IMR-90 (cell line): ENCODE measurements around the gene PRR19. TPM values are rescaled to one million over a fixed set of nuclear protein-coding genes. Genes with fewer than 3 reads are reported as not detected.

Experiments used
- ATAC-seq: fragments of 200-7000 bp; cut with Tn5 transposase; 2 replicates; pipeline ENCODE4 v1.9.1; 2020; ENCODE audit warnings: low read depth, mild to moderate bottlenecking, moderate library complexity
- BruUV-seq: library from RNA; stranded (reverse); fragments of 400-500 nt; replicated peaks from 2 replicates; lab custom pipeline; 2021; lab: Mats Ljungman, UMichigan
- CTCF ChIA-PET: fragments of 300-600 bp; formaldehyde crosslinking; extraction: SDS; loops from one replicate; lab custom pipeline; 2021; ENCODE audit warnings: antibody characterized with exemption; lab: Yijun Ruan, JAX
- POLR2A ChIA-PET: fragments of 300-600 bp; sonication (Branson Sonifier 250); formaldehyde crosslinking; loops from one replicate; lab custom pipeline; 2022; ENCODE audit warnings: antibody characterized with exemption; ENCODE audit not compliant: unreplicated experiment; lab: Charles Lee
- DNase-seq: peaks from one replicate; pipeline ENCODE4 v3.0.0; 2013
- H2AFZ ChIP-seq: replicated peaks from 2 replicates; pipeline ENCODE3; 2013; ENCODE audit warnings: low read length, mild to moderate bottlenecking; ENCODE audit not compliant: poor library complexity
- H2AK5ac ChIP-seq: 2 replicates; pipeline ENCODE4 v1.6.1; 2013; ENCODE audit warnings: low read depth, low read length, inconsistent platforms
- H2AK9ac ChIP-seq: replicated peaks from 2 replicates; pipeline ENCODE3; 2013; ENCODE audit warnings: mild to moderate bottlenecking, low read depth, low read length, moderate library complexity; ENCODE audit not compliant: poor library complexity
- H2BK120ac ChIP-seq: 2 replicates; pipeline ENCODE4 v1.6.1; 2013; ENCODE audit warnings: low read depth, low read length, inconsistent platforms
- H2BK15ac ChIP-seq: 3 replicates; pipeline ENCODE4 v1.6.1; 2013; ENCODE audit warnings: low read depth, low read length, inconsistent platforms
- H2BK20ac ChIP-seq: 2 replicates; pipeline ENCODE4 v1.6.1; 2013; ENCODE audit warnings: low read depth, mild to moderate bottlenecking, inconsistent platforms, low read length, moderate library complexity
- H2BK5ac ChIP-seq: 2 replicates; pipeline ENCODE4 v1.6.1; 2013; ENCODE audit warnings: mild to moderate bottlenecking, low read depth, low read length, inconsistent platforms; ENCODE audit not compliant: poor library complexity, severe bottlenecking
- H3K14ac ChIP-seq: replicated peaks from 2 replicates; pipeline ENCODE4 v1.6.1; 2013; ENCODE audit warnings: low read depth, low read length, inconsistent platforms
- H3K18ac ChIP-seq: 2 replicates; pipeline ENCODE4 v1.6.1; 2013; ENCODE audit warnings: low read depth, low read length, control low read depth
- H3K23ac ChIP-seq: 2 replicates; pipeline ENCODE4 v1.6.1; 2013; ENCODE audit warnings: low read depth, low read length, inconsistent platforms
- H3K27ac ChIP-seq: 2 replicates; pipeline ENCODE4 v1.5.1; 2013; ENCODE audit warnings: mild to moderate bottlenecking, control low read depth, low read length; ENCODE audit not compliant: insufficient read depth
- H3K27me3 ChIP-seq: 2 replicates; pipeline ENCODE4 v1.6.1; 2013; ENCODE audit warnings: low read length; ENCODE audit not compliant: control insufficient read depth, insufficient read depth
- H3K36me3 ChIP-seq: 2 replicates; pipeline ENCODE4 v1.6.1; 2013; ENCODE audit warnings: low read length, mixed read lengths; ENCODE audit not compliant: control insufficient read depth, insufficient read depth
- H3K4ac ChIP-seq: 2 replicates; pipeline ENCODE4 v1.6.1; 2013; ENCODE audit warnings: low read depth, low read length, inconsistent platforms
- H3K4me1 ChIP-seq: 2 replicates; pipeline ENCODE4 v1.6.1; 2013; ENCODE audit warnings: low read length, mixed read lengths; ENCODE audit not compliant: control insufficient read depth, insufficient read depth
- H3K4me2 ChIP-seq: 2 replicates; pipeline ENCODE4 v1.6.1; 2013; ENCODE audit warnings: low read depth, mild to moderate bottlenecking, control low read depth, low read length, moderate library complexity
- H3K4me3 ChIP-seq: 2 replicates; pipeline ENCODE4 v1.5.1; 2013; ENCODE audit warnings: low read depth, mild to moderate bottlenecking, control low read depth, low read length, moderate library complexity; ENCODE audit not compliant: insufficient read depth
- H3K56ac ChIP-seq: 2 replicates; pipeline ENCODE4 v1.6.1; 2013; ENCODE audit warnings: low read length, inconsistent platforms; ENCODE audit not compliant: insufficient read depth; ENCODE audit errors: extremely low read depth
- H3K79me1 ChIP-seq, 2 experiments: 2 replicates each; pipeline ENCODE4 v1.6.1; 2013; ENCODE audit warnings: low read length in 2 of 2, inconsistent platforms in 1 of 2, low read depth in 1 of 2
- H3K9ac ChIP-seq: 2 replicates; pipeline ENCODE4 v1.6.1; 2013; ENCODE audit warnings: low read depth, low read length, control low read depth
- H3K9me1 ChIP-seq: 2 replicates; pipeline ENCODE4 v1.6.1; 2013; ENCODE audit warnings: low read length, inconsistent platforms; ENCODE audit not compliant: insufficient read depth
- H3K9me3 ChIP-seq: 2 replicates; pipeline ENCODE4 v1.6.1; 2013; ENCODE audit warnings: low read length; ENCODE audit not compliant: control insufficient read depth, insufficient read depth
- H4K20me1 ChIP-seq: 2 replicates; pipeline ENCODE4 v1.6.1; 2013; ENCODE audit warnings: low read length, inconsistent platforms; ENCODE audit not compliant: insufficient read depth
- H4K5ac ChIP-seq: 2 replicates; pipeline ENCODE4 v1.6.1; 2013; ENCODE audit warnings: mild to moderate bottlenecking, low read depth, low read length, control low read depth
- H4K8ac ChIP-seq, 2 experiments: 2 replicates each; pipeline ENCODE4 v1.6.1; 2013; ENCODE audit warnings: low read depth in 2 of 2, low read length in 2 of 2, control low read depth in 1 of 2, inconsistent platforms in 1 of 2
- H4K91ac ChIP-seq: 2 replicates; pipeline ENCODE4 v1.6.1; 2013; ENCODE audit warnings: low read depth, low read length, inconsistent platforms; ENCODE audit not compliant: insufficient read depth
- BHLHE40 ChIP-seq: fragments of 150-350 bp; IDR thresholded peaks from 2 replicates; pipeline ENCODE4 v1.6.1; 2016; ENCODE audit warnings: mild to moderate bottlenecking, low read depth, low read length
- CEBPB ChIP-seq: IDR thresholded peaks from 2 replicates; pipeline ENCODE4 v1.6.1; 2012; ENCODE audit warnings: low read depth, low read length, improper control_type of control experiment
- CHD1 ChIP-seq: IDR thresholded peaks from 2 replicates; pipeline ENCODE4 v1.6.1; 2012; ENCODE audit warnings: low read depth, low read length, improper control_type of control experiment
- FOS ChIP-seq: fragments of 150-350 bp; IDR thresholded peaks from 2 replicates; pipeline ENCODE4 v1.6.1; 2016; ENCODE audit warnings: low read depth, low read length
- MAFK ChIP-seq: IDR thresholded peaks from 2 replicates; pipeline ENCODE4 v1.6.1; 2012; ENCODE audit warnings: low read depth, low read length, improper control_type of control experiment
- MAZ ChIP-seq: IDR thresholded peaks from 2 replicates; pipeline ENCODE4 v1.6.1; 2012; ENCODE audit warnings: low read depth, mild to moderate bottlenecking, low read length, improper control_type of control experiment, moderate library complexity, borderline replicate concordance
- MXI1 ChIP-seq: IDR thresholded peaks from 2 replicates; pipeline ENCODE4 v1.6.1; 2012; ENCODE audit warnings: low read depth, mild to moderate bottlenecking, low read length, moderate library complexity, borderline replicate concordance
- NFE2L2 ChIP-seq: fragments of 150-350 bp; IDR thresholded peaks from 2 replicates; pipeline ENCODE4 v1.6.1; 2016; ENCODE audit warnings: low read depth, mild to moderate bottlenecking, low read length
- POLR2A ChIP-seq: IDR thresholded peaks from 2 replicates; pipeline ENCODE4 v1.6.1; 2012; ENCODE audit warnings: mild to moderate bottlenecking, low read depth, low read length
- RAD21 ChIP-seq: IDR thresholded peaks from 2 replicates; pipeline ENCODE4 v1.6.1; 2012; ENCODE audit warnings: low read length, improper control_type of control experiment
- RCOR1 ChIP-seq: IDR thresholded peaks from 2 replicates; pipeline ENCODE4 v1.6.1; 2012; ENCODE audit warnings: mild to moderate bottlenecking, low read length, improper control_type of control experiment; ENCODE audit not compliant: insufficient replicate concordance
- RFX5 ChIP-seq: IDR thresholded peaks from 2 replicates; pipeline ENCODE4 v1.8.0; 2012; ENCODE audit warnings: low read depth, mild to moderate bottlenecking, low read length, moderate library complexity
- SMC3 ChIP-seq: fragments of 150-350 bp; IDR thresholded peaks from 2 replicates; pipeline ENCODE4 v1.6.1; 2016; ENCODE audit warnings: low read depth, mild to moderate bottlenecking, antibody characterized with exemption, low read length, moderate library complexity
- WGBS, 2 experiments: methylation state at CpG; one replicate each; pipeline versions ENCODE4 v1.1.5 to v1.1.7; 2013; ENCODE audit warnings: missing lambda C conversion rate in 2 of 2; ENCODE audit not compliant: insufficient read length in 1 of 2; ENCODE audit errors: extremely low coverage in 2 of 2; 5-methylcytosine and 5-hydroxymethylcytosine counted together
- dilution Hi-C: fragments of 300-500 bp; cut with HindIII; formaldehyde crosslinking; loops from one replicate; pipeline ENCODE4 v1.14.3; 2018; ENCODE audit warnings: low sequenced_read_pairs; ENCODE audit not compliant: unreplicated experiment
- in situ Hi-C: fragments of 300-500 bp; cut with MboI; formaldehyde crosslinking; loops from 3 replicates; pipeline ENCODE4 v1.14.3; 2019; ENCODE audit warnings: low sequenced_read_pairs, inconsistent platforms, mixed read lengths
- intact Hi-C: fragments of 100-400 bp; cut with micrococcal nuclease; formaldehyde crosslinking; loops from 2 replicates; pipeline ENCODE4 v1.10.0; 2022
- polyA plus RNA-seq, 3 experiments: library from polyadenylated mRNA; depleted of rRNA; stranded (reverse); fragments of >200 nt; gene quantifications; 2 replicates each; pipeline ENCODE4 v1.2.3, GENCODE V29; 2012; ENCODE audit warnings: low replicate concordance in 1 of 3
- total RNA-seq: library from RNA; depleted of rRNA; stranded (reverse); fragments of >200 nt; gene quantifications from 2 replicates; pipeline ENCODE4 v1.2.3, GENCODE V29; 2012
- TF ChIP-seq, protein P1 (sequence below): conservative IDR thresholded peaks from 2 replicates; pipeline ENCODE4 v1.5.1; 2012; ENCODE audit warnings: mild to moderate bottlenecking, low read depth, low read length, improper control_type of control experiment
- TF ChIP-seq, protein P2 (sequence below): fragments of 150-350 bp; IDR thresholded peaks from 2 replicates; pipeline ENCODE4 v1.6.1; 2017; ENCODE audit warnings: mild to moderate bottlenecking, antibody characterized with exemption, low read length, low read depth
- TF ChIP-seq, protein P3 (sequence below): fragments of 150-350 bp; IDR thresholded peaks from 2 replicates; pipeline ENCODE4 v1.6.1; 2016; ENCODE audit warnings: low read depth, mild to moderate bottlenecking, low read length, moderate library complexity, borderline replicate concordance

PRR19 gene
- total and polyA plus RNA-seq, 2 of the 4 experiments (the other 2 are of a cell fraction): 0.36 to 1.6 TPM

DNA sequence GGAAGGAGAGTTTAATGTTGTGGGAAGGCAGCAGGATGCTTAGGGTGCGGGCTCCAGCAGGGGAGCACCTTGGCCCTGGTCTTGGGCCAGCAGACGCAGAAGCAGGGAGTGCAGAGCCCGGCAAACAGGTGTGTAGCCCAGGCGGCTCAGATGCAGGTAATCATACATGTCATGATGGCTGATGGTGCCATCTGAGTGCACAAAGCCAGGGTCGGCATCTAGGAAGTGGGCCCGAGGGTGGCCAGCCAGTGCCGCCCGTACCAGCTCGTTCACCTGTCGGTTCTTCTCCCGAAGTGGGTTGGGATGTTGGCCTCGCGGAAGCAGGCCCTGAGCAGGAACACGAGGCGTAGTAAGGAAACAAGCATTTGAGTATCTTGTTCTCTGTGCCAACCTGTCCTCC lies 4.9 kb upstream of the PRR19 start:
- H3K4me1 ChIP-seq: no peaks in the 10 kb centered on the region
- peaks cover 38% of the 10 kb centered on the region for H3K36me3 ChIP-seq
- dilution Hi-C loops: no loop called here
- no peak overlapping the region for H2AFZ ChIP-seq
- no peak overlapping the region for H3K14ac ChIP-seq
- intact Hi-C loops: loop anchor here (5.0 kb wide), 1 partner anchor 165 kb away; the partner anchor contains the start of gene POU2F2
- TF ChIP-seq, protein P1, sequence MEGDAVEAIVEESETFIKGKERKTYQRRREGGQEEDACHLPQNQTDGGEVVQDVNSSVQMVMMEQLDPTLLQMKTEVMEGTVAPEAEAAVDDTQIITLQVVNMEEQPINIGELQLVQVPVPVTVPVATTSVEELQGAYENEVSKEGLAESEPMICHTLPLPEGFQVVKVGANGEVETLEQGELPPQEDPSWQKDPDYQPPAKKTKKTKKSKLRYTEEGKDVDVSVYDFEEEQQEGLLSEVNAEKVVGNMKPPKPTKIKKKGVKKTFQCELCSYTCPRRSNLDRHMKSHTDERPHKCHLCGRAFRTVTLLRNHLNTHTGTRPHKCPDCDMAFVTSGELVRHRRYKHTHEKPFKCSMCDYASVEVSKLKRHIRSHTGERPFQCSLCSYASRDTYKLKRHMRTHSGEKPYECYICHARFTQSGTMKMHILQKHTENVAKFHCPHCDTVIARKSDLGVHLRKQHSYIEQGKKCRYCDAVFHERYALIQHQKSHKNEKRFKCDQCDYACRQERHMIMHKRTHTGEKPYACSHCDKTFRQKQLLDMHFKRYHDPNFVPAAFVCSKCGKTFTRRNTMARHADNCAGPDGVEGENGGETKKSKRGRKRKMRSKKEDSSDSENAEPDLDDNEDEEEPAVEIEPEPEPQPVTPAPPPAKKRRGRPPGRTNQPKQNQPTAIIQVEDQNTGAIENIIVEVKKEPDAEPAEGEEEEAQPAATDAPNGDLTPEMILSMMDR: no peak
- no peak for TF ChIP-seq POLR2A
- TF ChIP-seq NFE2L2: no peak
- TF ChIP-seq FOS: no peak
- TF ChIP-seq MAZ: no peak
- no peak for TF ChIP-seq RFX5
- no peak for TF ChIP-seq RCOR1
- TF ChIP-seq BHLHE40: no peak
- TF ChIP-seq RAD21: no peak
- no peak for TF ChIP-seq CHD1
- TF ChIP-seq, protein P2, sequence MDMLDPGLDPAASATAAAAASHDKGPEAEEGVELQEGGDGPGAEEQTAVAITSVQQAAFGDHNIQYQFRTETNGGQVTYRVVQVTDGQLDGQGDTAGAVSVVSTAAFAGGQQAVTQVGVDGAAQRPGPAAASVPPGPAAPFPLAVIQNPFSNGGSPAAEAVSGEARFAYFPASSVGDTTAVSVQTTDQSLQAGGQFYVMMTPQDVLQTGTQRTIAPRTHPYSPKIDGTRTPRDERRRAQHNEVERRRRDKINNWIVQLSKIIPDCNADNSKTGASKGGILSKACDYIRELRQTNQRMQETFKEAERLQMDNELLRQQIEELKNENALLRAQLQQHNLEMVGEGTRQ: no peak
- no peak for TF ChIP-seq MAFK
- TF ChIP-seq SMC3: no peak
- no peak for TF ChIP-seq MXI1
- TF ChIP-seq, protein P3, sequence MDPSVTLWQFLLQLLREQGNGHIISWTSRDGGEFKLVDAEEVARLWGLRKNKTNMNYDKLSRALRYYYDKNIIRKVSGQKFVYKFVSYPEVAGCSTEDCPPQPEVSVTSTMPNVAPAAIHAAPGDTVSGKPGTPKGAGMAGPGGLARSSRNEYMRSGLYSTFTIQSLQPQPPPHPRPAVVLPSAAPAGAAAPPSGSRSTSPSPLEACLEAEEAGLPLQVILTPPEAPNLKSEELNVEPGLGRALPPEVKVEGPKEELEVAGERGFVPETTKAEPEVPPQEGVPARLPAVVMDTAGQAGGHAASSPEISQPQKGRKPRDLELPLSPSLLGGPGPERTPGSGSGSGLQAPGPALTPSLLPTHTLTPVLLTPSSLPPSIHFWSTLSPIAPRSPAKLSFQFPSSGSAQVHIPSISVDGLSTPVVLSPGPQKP: no peak
- TF ChIP-seq CEBPB: no peak
- CTCF ChIA-PET: interaction anchor here (1.0 to 1.1 kb wide), 2 partner anchors 17 to 50 kb away, joined by 3 to 4 read pairs; no protein-coding TSS in a partner anchor
- peaks cover 3% of the 10 kb centered on the region; the same call in 1 of the 2 replicates for H3K9me1 ChIP-seq
- H3K79me1 ChIP-seq: peaks cover 3 to 21% of the 10 kb centered on the region in 2 experiments; a peak in 2 of 4 replicates
- no peak overlapping the region for H3K23ac ChIP-seq
- H3K4ac ChIP-seq: no peak overlapping the region
- in situ Hi-C loops: no loop called here
- no peak for DNase-seq
- no peak for ATAC-seq
- H2BK20ac ChIP-seq: no peak overlapping the region
- H3K4me2 ChIP-seq: no peak overlapping the region
- peaks cover 10% of the 10 kb centered on the region for H4K20me1 ChIP-seq
- H2BK120ac ChIP-seq: no peak overlapping the region
- no TSS peak for BruUV-seq
- no peak overlapping the region for H4K91ac ChIP-seq
- no peak overlapping the region for H4K5ac ChIP-seq
- H3K4me3 ChIP-seq: no peak overlapping the region
- no peak overlapping the region for H3K9ac ChIP-seq
- POLR2A ChIA-PET: interaction anchor here (0.9 kb wide), 1 partner anchor 51 kb away, joined by 3 read pairs; no protein-coding TSS in a partner anchor
- no peak overlapping the region for H3K27ac ChIP-seq
- no peak overlapping the region for H3K56ac ChIP-seq
- no peak overlapping the region for H2AK5ac ChIP-seq
- no peaks in the 10 kb centered on the region for H3K9me3 ChIP-seq
- 100% methylated on average over 5 of the region's 15 CpGs; no CpG with 5 or more reads in 1 of the 2 experiments for WGBS, 2 experiments
- no peak overlapping the region for H2AK9ac ChIP-seq
- no peaks in the 10 kb centered on the region for H3K27me3 ChIP-seq
- no peak overlapping the region for H2BK15ac ChIP-seq
- H4K8ac ChIP-seq: no peak overlapping the region
- H3K18ac ChIP-seq: no peak overlapping the region
- H2BK5ac ChIP-seq: no peak overlapping the region
